ENCODE data around the gene MCM5.

DNA sequence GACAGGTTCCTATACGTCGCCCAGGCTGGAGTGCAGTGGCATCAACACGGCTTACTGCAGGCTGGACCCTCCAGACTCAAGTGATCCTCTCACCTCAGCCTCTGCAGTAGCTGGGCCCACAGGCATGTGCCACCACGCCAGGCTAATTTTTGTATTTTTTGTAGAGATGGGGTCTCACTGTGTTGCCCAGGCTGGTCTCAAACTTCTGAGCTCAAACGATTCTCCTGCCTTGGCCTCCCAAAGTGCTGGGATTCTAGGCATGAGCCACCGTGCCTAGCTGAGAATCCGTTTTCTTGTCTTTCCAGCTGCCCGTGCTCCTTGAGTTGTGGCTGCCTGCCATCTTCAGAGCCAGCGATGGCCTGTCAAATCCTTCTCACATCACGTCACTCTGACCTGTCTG lies 56.8 kb downstream of the MCM5 start:
- TF ChIP-seq, protein P1, sequence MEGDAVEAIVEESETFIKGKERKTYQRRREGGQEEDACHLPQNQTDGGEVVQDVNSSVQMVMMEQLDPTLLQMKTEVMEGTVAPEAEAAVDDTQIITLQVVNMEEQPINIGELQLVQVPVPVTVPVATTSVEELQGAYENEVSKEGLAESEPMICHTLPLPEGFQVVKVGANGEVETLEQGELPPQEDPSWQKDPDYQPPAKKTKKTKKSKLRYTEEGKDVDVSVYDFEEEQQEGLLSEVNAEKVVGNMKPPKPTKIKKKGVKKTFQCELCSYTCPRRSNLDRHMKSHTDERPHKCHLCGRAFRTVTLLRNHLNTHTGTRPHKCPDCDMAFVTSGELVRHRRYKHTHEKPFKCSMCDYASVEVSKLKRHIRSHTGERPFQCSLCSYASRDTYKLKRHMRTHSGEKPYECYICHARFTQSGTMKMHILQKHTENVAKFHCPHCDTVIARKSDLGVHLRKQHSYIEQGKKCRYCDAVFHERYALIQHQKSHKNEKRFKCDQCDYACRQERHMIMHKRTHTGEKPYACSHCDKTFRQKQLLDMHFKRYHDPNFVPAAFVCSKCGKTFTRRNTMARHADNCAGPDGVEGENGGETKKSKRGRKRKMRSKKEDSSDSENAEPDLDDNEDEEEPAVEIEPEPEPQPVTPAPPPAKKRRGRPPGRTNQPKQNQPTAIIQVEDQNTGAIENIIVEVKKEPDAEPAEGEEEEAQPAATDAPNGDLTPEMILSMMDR (IDR thresholded peaks at IDR 0.05; ENCODE audit: insufficient read depth, low read depth, low read length): no peak
- TF ChIP-seq EZH2 (IDR thresholded peaks at IDR 0.05; ENCODE audit: insufficient read depth, low read length): no peak
